ENCODE data around the gene SEM1. TPM values are rescaled to one million over a fixed set of nuclear protein-coding genes. Genes with fewer than 3 reads are reported as not detected.

The SEM1 gene
- total and polyA plus RNA-seq, 12 donors: 8.9 to 483 (median 52.6) TPM

- no peak overlapping the region for H3K4me3 ChIP-seq
- DNase-seq: no peak
- no peaks in the 10 kb centered on the region for H3K36me3 ChIP-seq (replicated peaks in 1 of 2)
- no peak overlapping the region for H3K27ac ChIP-seq
- H3K9me3 ChIP-seq (replicated peaks in 1 of 3): no peaks in the 10 kb centered on the region
- H3K4me1 ChIP-seq (replicated peaks in 1 of 2): no peaks in the 10 kb centered on the region
- 55 to 67% (median 61%) methylated on average over 3 of the region's 3 CpGs for WGBS, 4 donors
- H3K27me3 ChIP-seq: no peaks in the 10 kb centered on the region
- no peak for TF ChIP-seq POLR2A (IDR thresholded peaks at IDR 0.05)
- TF ChIP-seq, protein P1, sequence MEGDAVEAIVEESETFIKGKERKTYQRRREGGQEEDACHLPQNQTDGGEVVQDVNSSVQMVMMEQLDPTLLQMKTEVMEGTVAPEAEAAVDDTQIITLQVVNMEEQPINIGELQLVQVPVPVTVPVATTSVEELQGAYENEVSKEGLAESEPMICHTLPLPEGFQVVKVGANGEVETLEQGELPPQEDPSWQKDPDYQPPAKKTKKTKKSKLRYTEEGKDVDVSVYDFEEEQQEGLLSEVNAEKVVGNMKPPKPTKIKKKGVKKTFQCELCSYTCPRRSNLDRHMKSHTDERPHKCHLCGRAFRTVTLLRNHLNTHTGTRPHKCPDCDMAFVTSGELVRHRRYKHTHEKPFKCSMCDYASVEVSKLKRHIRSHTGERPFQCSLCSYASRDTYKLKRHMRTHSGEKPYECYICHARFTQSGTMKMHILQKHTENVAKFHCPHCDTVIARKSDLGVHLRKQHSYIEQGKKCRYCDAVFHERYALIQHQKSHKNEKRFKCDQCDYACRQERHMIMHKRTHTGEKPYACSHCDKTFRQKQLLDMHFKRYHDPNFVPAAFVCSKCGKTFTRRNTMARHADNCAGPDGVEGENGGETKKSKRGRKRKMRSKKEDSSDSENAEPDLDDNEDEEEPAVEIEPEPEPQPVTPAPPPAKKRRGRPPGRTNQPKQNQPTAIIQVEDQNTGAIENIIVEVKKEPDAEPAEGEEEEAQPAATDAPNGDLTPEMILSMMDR (IDR thresholded peaks at IDR 0.05): no peak
- intact Hi-C loops (cut with DNase I): no loop called here
These were observed 28.0 kb upstream of the SEM1 start for GRCh38 chr7:96737545-96738050.

GRCh38 chr7:96734343-96734742, 24.7 kb upstream of the SEM1 start:
- no peak for TF ChIP-seq POLR2A (IDR thresholded peaks at IDR 0.05)
- TF ChIP-seq, protein P1 (IDR thresholded peaks at IDR 0.05): no peak
- Histone ChIP-seq H3K36me3 (replicated peaks in 1 of 2) (no peaks in the 10 kb centered on the region), H3K4me3 (no peak overlapping the region), H3K9me3 (replicated peaks in 1 of 3) (no peaks in the 10 kb centered on the region), H3K27me3 (no peaks in the 10 kb centered on the region), H3K27ac (no peak overlapping the region), H3K4me1 (replicated peaks in 1 of 2) (no peaks in the 10 kb centered on the region)
- intact Hi-C loops (cut with DNase I): no loop called here
- WGBS, 4 donors: 36 to 62% (median 54%) methylated on average over 2 of the region's 2 CpGs
- no peak for DNase-seq

GRCh38 chr7:96729820-96730219, 20.2 kb upstream of the SEM1 start:
- H3K27me3 ChIP-seq: no peaks in the 10 kb centered on the region
- H3K27ac ChIP-seq: no peak overlapping the region
- WGBS, 4 donors: 62 to 80% (median 70%) methylated on average over 2 of the region's 2 CpGs
- intact Hi-C loops (cut with DNase I): no loop called here
- TF ChIP-seq, protein P1 (IDR thresholded peaks at IDR 0.05): no peak
- no peak for TF ChIP-seq POLR2A (IDR thresholded peaks at IDR 0.05)
- H3K36me3 ChIP-seq (replicated peaks in 1 of 2): no peaks in the 10 kb centered on the region
- no peak overlapping the region for H3K4me3 ChIP-seq
- no peaks in the 10 kb centered on the region for H3K4me1 ChIP-seq (replicated peaks in 1 of 2)
- DNase-seq: no peak
- H3K9me3 ChIP-seq (replicated peaks in 1 of 3): no peaks in the 10 kb centered on the region

- no peak for DNase-seq
- H3K4me1 ChIP-seq (replicated peaks in 1 of 2): no peaks in the 10 kb centered on the region
- 89 to 93% (median 91%) methylated on average over 4 of the region's 4 CpGs for WGBS, 4 donors
- H3K36me3 ChIP-seq (replicated peaks in 1 of 2): no peaks in the 10 kb centered on the region
- H3K27ac ChIP-seq: no peak overlapping the region
- no peaks in the 10 kb centered on the region for H3K27me3 ChIP-seq
- TF ChIP-seq, protein P1 (IDR thresholded peaks at IDR 0.05): no peak
- no peak for TF ChIP-seq POLR2A (IDR thresholded peaks at IDR 0.05)
- no peaks in the 10 kb centered on the region for H3K9me3 ChIP-seq (replicated peaks in 1 of 3)
- H3K4me3 ChIP-seq: no peak overlapping the region
- intact Hi-C loops (cut with DNase I): no loop called here
These were observed 18.5 kb upstream of the SEM1 start for GRCh38 chr7:96728139-96728538.

All from adrenal gland (tissue), 12 donors.